NCI-H345 (cell line): ENCODE data around the gene SAE1.
A peak's percentile ranks its signal among the peaks of the same experiment; 100 is the strongest.

ENCODE experiments used
- DNase-seq: peaks from one replicate; lab custom pipeline; 2025; lab: John Stamatoyannopoulos, UW

The SAE1 gene

GRCh38 chr19:47221080-47221841, 90.6 kb downstream of the SAE1 start:
- DNase-seq = no peak

GRCh38 chr19:47221890-47222289, 91.3 kb downstream of the SAE1 start:
- DNase-seq = no peak

GRCh38 chr19:47225746-47226425, 95.3 kb downstream of the SAE1 start:
- peak; percentile 84 for DNase-seq

- peak; percentile 25 for DNase-seq
These were observed 96.1 kb downstream of the SAE1 start for GRCh38 chr19:47226426-47227351.

- DNase-seq = peak; percentile 27
These were observed 96.9 kb downstream of the SAE1 start for GRCh38 chr19:47227352-47228167.

- peak; percentile 18 for DNase-seq
These were observed 97.7 kb downstream of the SAE1 start for GRCh38 chr19:47228168-47228936.

GRCh38 chr19:47228937-47229675, 98.5 kb downstream of the SAE1 start:
- no peak for DNase-seq

GRCh38 chr19:47229676-47230053, 99.0 kb downstream of the SAE1 start:
- no peak for DNase-seq

GRCh38 chr19:47230054-47230920, 99.7 kb downstream of the SAE1 start:
- DNase-seq = no peak

GRCh38 chr19:47230921-47231214, 100.2 kb downstream of the SAE1 start, which contains the start of gene BBC3:
Gene BBC3 (minus strand): TSS chr19:47231199. CDS start chr19:47228431, 2,768 bp downstream.
- no peak for DNase-seq

- DNase-seq = peak; percentile 64
These were observed 100.8 kb downstream of the SAE1 start for GRCh38 chr19:47231215-47232054.

GRCh38 chr19:47232422-47233211, 102.0 kb downstream of the SAE1 start:
- DNase-seq = no peak

- no peak for DNase-seq
These were observed 105.5 kb downstream of the SAE1 start for GRCh38 chr19:47236072-47236675.

- no peak for DNase-seq
These were observed 108.5 kb downstream of the SAE1 start for GRCh38 chr19:47239152-47239551.

GRCh38 chr19:47239610-47240296, 109.1 kb downstream of the SAE1 start:
- peak; percentile 35 for DNase-seq

GRCh38 chr19:47240556-47240955, 109.9 kb downstream of the SAE1 start:
- DNase-seq = no peak
